ENCODE data around the gene GP2. TPM values are rescaled to one million over a fixed set of nuclear protein-coding genes. Genes with fewer than 3 reads are reported as not detected.
A peak's percentile ranks its signal among the peaks of the same experiment; 100 is the strongest.

GP2 gene
- total RNA-seq, 3 donors from 2014 or later = 0.85 to 6.2 (median 2.5) TPM

- intact Hi-C loops (cut with DNase I, micrococcal nuclease) = loop anchor here in 1 of 2 donors (10.0 kb wide), 1 partner anchor 393 kb away; no protein-coding TSS in a partner anchor
- ATAC-seq = no peak
- no peak for TF ChIP-seq CTCF (IDR thresholded peaks at IDR 0.05)
- Histone ChIP-seq H3K4me3 (no peak overlapping the region), H3K9me3 (no peaks in the 10 kb centered on the region), H3K36me3 (ENCODE audit: low read depth) (no peaks in the 10 kb centered on the region), H3K4me1 (ENCODE audit: low read depth) (no peaks in the 10 kb centered on the region)
- no peak for DNase-seq
Measured at GRCh38 chr16:20307791-20308190, 19.5 kb downstream of the GP2 start.

GRCh38 chr16:20307240-20307671, 20.1 kb downstream of the GP2 start:
- no peak for TF ChIP-seq CTCF (IDR thresholded peaks at IDR 0.05)
- Histone ChIP-seq H3K4me1 (ENCODE audit: low read depth) (no peaks in the 10 kb centered on the region), H3K36me3 (ENCODE audit: low read depth) (no peaks in the 10 kb centered on the region), H3K4me3 (no peak overlapping the region), H3K9me3 (no peaks in the 10 kb centered on the region)
- intact Hi-C loops (cut with DNase I, micrococcal nuclease) = loop anchor here in 1 of 2 donors (10.0 kb wide), 1 partner anchor 392 kb away; no protein-coding TSS in a partner anchor
- no peak for ATAC-seq
- DNase-seq = no peak

GRCh38 chr16:20306401-20306800, 20.9 kb downstream of the GP2 start:
- H3K4me3 ChIP-seq = no peak overlapping the region
- no peaks in the 10 kb centered on the region for H3K36me3 ChIP-seq (ENCODE audit: low read depth)
- H3K4me1 ChIP-seq (ENCODE audit: low read depth) = no peaks in the 10 kb centered on the region
- no peaks in the 10 kb centered on the region for H3K9me3 ChIP-seq
- no peak for TF ChIP-seq CTCF (IDR thresholded peaks at IDR 0.05)
- intact Hi-C loops (cut with DNase I, micrococcal nuclease) = loop anchor here in 1 of 2 donors (10.0 kb wide), 1 partner anchor 392 kb away; no protein-coding TSS in a partner anchor
- ATAC-seq (no peak), DNase-seq (no peak)

DNA sequence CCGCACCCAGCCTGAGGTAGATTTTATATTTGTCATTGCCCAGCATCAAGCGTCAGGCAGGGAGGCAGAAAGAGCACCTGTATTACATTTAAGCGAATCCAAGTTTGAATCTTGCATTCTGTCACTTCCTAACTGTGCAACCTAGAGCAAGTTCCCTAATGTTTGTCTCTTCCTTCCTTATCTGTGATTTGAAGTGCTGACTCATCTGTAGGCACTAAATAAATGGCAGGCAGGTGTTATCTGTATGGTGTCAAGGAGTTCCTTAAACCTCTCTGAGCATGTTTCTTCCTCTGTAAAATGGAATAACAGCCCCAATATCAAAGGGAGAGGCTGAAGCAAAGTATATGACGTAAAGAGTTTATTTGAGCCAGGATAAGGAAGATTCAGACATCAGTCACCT, 24.3 kb downstream of the GP2 start:
- peak; percentile 43 for ATAC-seq
- Histone ChIP-seq H3K9me3 (no peaks in the 10 kb centered on the region), H3K4me3 (no peak overlapping the region), H3K4me1 (ENCODE audit: low read depth) (no peaks in the 10 kb centered on the region), H3K36me3 (ENCODE audit: low read depth) (no peaks in the 10 kb centered on the region)
- intact Hi-C loops (cut with DNase I, micrococcal nuclease) = loop anchor here in 1 of 2 donors (10.0 kb wide), 1 partner anchor 388 kb away; no protein-coding TSS in a partner anchor
- DNase-seq = no peak
- TF ChIP-seq CTCF (IDR thresholded peaks at IDR 0.05) = no peak

GRCh38 chr16:20302389-20302788, 24.9 kb downstream of the GP2 start:
- intact Hi-C loops (cut with DNase I, micrococcal nuclease) = loop anchor here in 1 of 2 donors (10.0 kb wide), 1 partner anchor 388 kb away; no protein-coding TSS in a partner anchor
- Histone ChIP-seq H3K9me3 (no peaks in the 10 kb centered on the region), H3K4me3 (no peak overlapping the region), H3K36me3 (ENCODE audit: low read depth) (no peaks in the 10 kb centered on the region), H3K4me1 (ENCODE audit: low read depth) (no peaks in the 10 kb centered on the region)
- no peak for ATAC-seq
- DNase-seq = no peak
- TF ChIP-seq CTCF (IDR thresholded peaks at IDR 0.05) = no peak
